Small intestine (tissue), 7 donors: ENCODE data around the gene ZNF746. TPM values are rescaled to one million over a fixed set of nuclear protein-coding genes. Genes with fewer than 3 reads are reported as not detected.

ENCODE experiments used
- DNase-seq, 2 donors: peaks; one replicate each; pipeline versions ENCODE4 v3.0.0 to v3.0.0-alpha.2; 2013
- FAIRE-seq: peaks from 2 replicates; lab custom pipeline; 2012; peaks lifted over from hg19 to GRCh38; lab: Jason Lieb, UNC
- H3K27ac ChIP-seq, 3 donors: one replicate each; pipeline ENCODE4 v1.5.1; 2013; ENCODE audit warnings: low read length in 2 of 3, mild to moderate bottlenecking in 2 of 3, control low read depth in 1 of 3, inconsistent platforms in 1 of 3, low read depth in 1 of 3, moderate library complexity in 1 of 3
- H3K27me3 ChIP-seq, 3 donors: one replicate each; pipeline ENCODE4 v1.6.1; 2013; ENCODE audit warnings: low read length in 3 of 3, inconsistent platforms in 1 of 3; ENCODE audit not compliant: control insufficient read depth in 3 of 3, insufficient read depth in 3 of 3
- H3K36me3 ChIP-seq, 3 donors: one replicate each; pipeline ENCODE4 v1.6.1; 2013; ENCODE audit warnings: low read length in 3 of 3, inconsistent platforms in 1 of 3, low read depth in 1 of 3, mild to moderate bottlenecking in 1 of 3, moderate library complexity in 1 of 3; ENCODE audit not compliant: control insufficient read depth in 3 of 3, insufficient read depth in 2 of 3
- H3K4me1 ChIP-seq, 3 donors: one replicate each; pipeline ENCODE4 v1.6.1; 2013; ENCODE audit warnings: low read length in 2 of 3, inconsistent platforms in 1 of 3, low read depth in 1 of 3, mild to moderate bottlenecking in 1 of 3, moderate library complexity in 1 of 3; ENCODE audit not compliant: control insufficient read depth in 3 of 3, insufficient read depth in 2 of 3
- H3K4me3 ChIP-seq, 3 donors: one replicate each; pipeline ENCODE4 v1.5.1; 2013; ENCODE audit warnings: low read length in 3 of 3, control low read depth in 1 of 3, inconsistent platforms in 1 of 3, low read depth in 1 of 3, mild to moderate bottlenecking in 1 of 3, moderate library complexity in 1 of 3
- H3K9me3 ChIP-seq, 2 donors: one replicate each; pipeline ENCODE4 v1.6.1; 2013; ENCODE audit warnings: low read depth in 1 of 2, low read length in 1 of 2; ENCODE audit not compliant: control insufficient read depth in 2 of 2, insufficient read depth in 1 of 2
- WGBS, 3 donors: extraction: QIAGEN DNeasy Blood & Tissue Kit; methylation state at CpG; one replicate each; pipeline ENCODE4 v1.1.7; 2013; 5-methylcytosine and 5-hydroxymethylcytosine counted together
- polyA plus RNA-seq, 4 donors: library from polyadenylated mRNA; stranded (reverse) in 3 of 4; unstranded in 1 of 4; fragments of 200-250 nt in 3 of 4; fragments of 120-200 nt in 1 of 4; gene quantifications; one replicate each; pipeline versions ENCODE4 v1.2.1 to v1.2.3, GENCODE V29; 2013
- donor health status: healthy with polysubstance abuse.
- donor health status: control.
- donor health status: control.
- donor health status: Bipolar disorder and iron deficiency.
- donor health status: healthy.

ZNF746 gene
- polyA plus RNA-seq, 4 donors = 6.0 to 11.3 (median 7.4) TPM

GRCh38 chr7:149479568-149479967, 18.0 kb downstream of the ZNF746 start:
- no peaks in the 10 kb centered on the region for H3K9me3 ChIP-seq
- H3K27ac ChIP-seq = no peak overlapping the region
- no peak for DNase-seq
- H3K4me1 ChIP-seq = no peaks in the 10 kb centered on the region
- H3K36me3 ChIP-seq = peaks cover 14 to 46% (median 16%) of the 10 kb centered on the region in 3 donors
- no peak for FAIRE-seq
- no peaks in the 10 kb centered on the region for H3K27me3 ChIP-seq
- 95 to 100% (median 96%) methylated on average over 1 of the region's 1 CpG for WGBS, 3 donors
- no peak overlapping the region for H3K4me3 ChIP-seq

DNA sequence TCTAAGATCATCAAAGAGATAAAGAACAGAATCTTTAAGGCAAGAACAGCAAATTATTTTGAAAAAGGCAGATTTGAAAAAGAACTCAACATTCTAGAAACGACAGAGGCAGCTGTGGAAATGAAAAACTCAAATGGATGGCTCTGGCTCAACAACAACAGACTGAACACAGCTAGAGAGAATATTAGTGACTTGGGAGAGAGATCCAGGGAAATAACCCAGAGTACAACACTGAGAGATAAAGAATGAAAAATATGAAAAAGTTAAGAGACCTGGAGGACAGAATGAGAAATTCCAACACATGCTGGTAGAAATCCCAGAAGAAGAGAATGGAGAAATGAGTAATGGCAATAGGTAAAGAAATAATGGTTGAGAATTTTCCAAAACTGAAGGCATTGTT, 18.9 kb downstream of the ZNF746 start:
- H3K4me1 ChIP-seq = no peaks in the 10 kb centered on the region
- H3K27me3 ChIP-seq = no peaks in the 10 kb centered on the region
- H3K36me3 ChIP-seq = peaks cover 15 to 54% (median 16%) of the 10 kb centered on the region in 3 donors
- H3K4me3 ChIP-seq = no peak overlapping the region
- no peak for FAIRE-seq
- WGBS, 3 donors = 92 to 94% (median 94%) methylated on average over 1 of the region's 1 CpG
- H3K9me3 ChIP-seq = no peaks in the 10 kb centered on the region
- no peak overlapping the region for H3K27ac ChIP-seq
- DNase-seq = no peak

GRCh38 chr7:149477494-149478443, 19.8 kb downstream of the ZNF746 start:
- Histone ChIP-seq H3K27ac (no peak overlapping the region), H3K4me3 (no peak overlapping the region), H3K4me1 (no peaks in the 10 kb centered on the region), H3K27me3 (no peaks in the 10 kb centered on the region), H3K9me3 (no peaks in the 10 kb centered on the region), H3K36me3 (peaks cover 16 to 62% (median 17%) of the 10 kb centered on the region in 3 donors)
- WGBS, 3 donors = 95% methylated on average over 18 of the region's 18 CpGs
- DNase-seq = no peak
- no peak for FAIRE-seq

DNA sequence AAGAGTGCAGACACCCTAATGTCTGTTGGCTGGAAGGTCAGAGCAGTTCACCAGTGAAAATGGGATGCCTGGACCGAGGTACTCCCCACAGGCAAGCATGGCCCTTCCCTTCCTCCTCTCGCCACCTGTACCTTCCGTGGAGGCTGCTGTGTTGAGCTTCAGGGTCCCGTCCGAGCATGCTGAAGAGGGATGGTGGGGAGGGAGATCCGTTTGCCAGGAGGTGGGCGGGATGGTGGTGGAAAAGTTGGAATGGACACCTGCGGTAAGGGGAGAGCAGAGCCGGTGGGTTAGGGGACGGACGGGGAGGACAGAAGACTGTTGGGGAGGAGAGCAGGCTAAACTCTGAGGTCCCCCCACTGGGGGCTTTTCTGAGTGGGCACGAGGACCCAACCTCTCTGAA, 20.8 kb downstream of the ZNF746 start:
- FAIRE-seq = no peak
- WGBS, 3 donors = 95 to 98% (median 96%) methylated on average over 11 to 12 of the region's 12 CpGs
- Histone ChIP-seq H3K4me3 (no peak overlapping the region), H3K27me3 (no peaks in the 10 kb centered on the region), H3K36me3 (peaks cover 16 to 63% (median 17%) of the 10 kb centered on the region in 3 donors), H3K9me3 (no peaks in the 10 kb centered on the region), H3K27ac (no peak overlapping the region), H3K4me1 (no peaks in the 10 kb centered on the region)
- no peak for DNase-seq

DNA sequence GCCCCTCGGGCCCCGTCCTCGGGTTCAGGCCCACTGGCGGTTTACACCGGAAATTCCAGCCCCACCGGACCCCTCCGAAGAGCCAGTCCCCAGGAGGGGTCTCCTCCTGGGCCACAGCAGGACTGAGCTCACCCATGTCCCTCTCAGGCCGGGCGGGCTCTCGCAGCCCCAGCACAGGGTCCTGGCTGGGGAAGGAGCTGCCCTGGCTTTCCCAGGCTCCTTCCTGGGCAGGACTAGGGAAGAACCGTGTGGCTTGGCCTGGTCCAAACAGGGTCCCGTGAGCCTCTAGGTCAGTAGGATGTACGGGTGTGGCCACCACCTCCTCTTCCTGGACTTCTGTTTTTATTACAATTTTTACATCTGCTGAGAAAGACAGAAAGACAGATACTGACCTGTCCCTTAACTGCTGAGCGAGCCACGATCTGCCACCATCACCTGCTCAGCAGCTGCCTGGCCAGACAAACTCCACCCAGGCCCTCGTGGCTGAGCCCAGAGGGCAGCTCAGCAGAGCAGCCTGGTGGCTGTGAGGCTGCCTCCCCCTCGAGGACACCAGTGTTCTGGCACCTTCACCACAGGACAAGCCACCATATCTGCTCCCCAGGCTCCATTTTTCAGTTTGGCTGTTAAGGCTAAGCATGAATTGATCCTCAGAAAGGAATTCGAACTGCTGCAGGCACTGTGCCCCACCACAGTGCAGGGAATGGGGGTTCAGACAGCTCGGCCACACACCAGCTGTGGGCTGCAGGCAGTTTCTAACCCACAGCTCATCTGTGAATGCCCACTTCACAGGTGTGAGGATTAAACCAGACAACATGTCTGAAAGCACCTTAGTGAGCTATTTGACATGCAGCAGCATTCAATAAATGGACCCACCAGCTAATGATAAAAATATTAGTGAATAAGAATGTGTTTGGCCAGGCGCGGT, 22.2 kb downstream of the ZNF746 start:
- DNase-seq (no peak), FAIRE-seq (no peak)
- no peaks in the 10 kb centered on the region for H3K4me1 ChIP-seq
- H3K4me3 ChIP-seq = no peak overlapping the region
- H3K27me3 ChIP-seq = no peaks in the 10 kb centered on the region
- H3K9me3 ChIP-seq = peaks cover 0 to 8% of the 10 kb centered on the region in 2 donors
- 93 to 94% (median 94%) methylated on average over 21 of the region's 21 CpGs for WGBS, 3 donors
- H3K27ac ChIP-seq = no peak overlapping the region
- peaks cover 16 to 67% (median 17%) of the 10 kb centered on the region in 3 donors for H3K36me3 ChIP-seq

DNA sequence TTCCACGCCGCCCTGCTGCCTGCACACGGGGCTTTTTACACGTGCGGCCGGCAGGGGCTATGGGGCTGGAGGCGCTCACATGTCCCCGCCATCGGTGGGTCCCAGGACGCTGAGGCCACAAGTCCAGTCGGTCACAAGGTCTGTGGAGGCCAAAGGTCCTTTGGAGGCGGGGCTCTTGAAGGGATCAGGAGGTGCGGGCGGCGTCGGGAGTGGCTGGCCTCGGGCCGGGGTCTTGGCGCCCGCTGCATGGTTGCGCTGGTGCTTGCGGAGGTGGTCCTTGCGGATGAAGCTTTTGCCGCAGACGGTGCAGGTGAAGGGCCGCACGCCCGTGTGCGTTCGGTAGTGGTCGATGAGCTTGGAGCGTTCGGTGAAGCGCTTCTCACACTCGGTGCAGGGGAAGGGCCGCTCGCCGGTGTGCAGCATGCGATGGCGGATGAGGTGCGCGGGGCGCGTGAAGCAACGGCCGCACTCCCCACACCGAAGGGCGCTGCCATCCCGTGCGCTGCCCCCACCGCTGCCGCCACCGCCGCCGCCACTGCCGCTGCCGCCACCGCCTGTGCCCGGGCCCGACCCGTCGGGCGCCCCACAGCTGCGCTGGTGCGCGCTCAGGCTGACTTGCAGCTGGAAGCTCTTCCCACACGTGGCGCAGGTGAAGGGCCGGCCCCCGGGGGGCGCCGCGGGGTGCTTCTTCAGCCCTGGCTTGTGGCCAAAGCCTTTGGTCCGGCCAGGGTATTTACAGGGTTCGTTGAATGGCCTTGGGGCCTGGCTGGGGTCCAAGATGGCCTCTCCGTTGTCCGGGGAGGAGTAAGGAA, 23.1 kb downstream of the ZNF746 start:
- Histone ChIP-seq H3K36me3 (peaks cover 16 to 62% (median 17%) of the 10 kb centered on the region in 3 donors), H3K9me3 (peaks cover 0 to 8% of the 10 kb centered on the region in 2 donors), H3K27me3 (no peaks in the 10 kb centered on the region), H3K4me1 (no peaks in the 10 kb centered on the region), H3K27ac (no peak overlapping the region), H3K4me3 (no peak overlapping the region)
- FAIRE-seq (no peak), DNase-seq (no peak)
- 96 to 97% (median 97%) methylated on average over 64 to 77 of the region's 77 CpGs for WGBS, 3 donors

DNA sequence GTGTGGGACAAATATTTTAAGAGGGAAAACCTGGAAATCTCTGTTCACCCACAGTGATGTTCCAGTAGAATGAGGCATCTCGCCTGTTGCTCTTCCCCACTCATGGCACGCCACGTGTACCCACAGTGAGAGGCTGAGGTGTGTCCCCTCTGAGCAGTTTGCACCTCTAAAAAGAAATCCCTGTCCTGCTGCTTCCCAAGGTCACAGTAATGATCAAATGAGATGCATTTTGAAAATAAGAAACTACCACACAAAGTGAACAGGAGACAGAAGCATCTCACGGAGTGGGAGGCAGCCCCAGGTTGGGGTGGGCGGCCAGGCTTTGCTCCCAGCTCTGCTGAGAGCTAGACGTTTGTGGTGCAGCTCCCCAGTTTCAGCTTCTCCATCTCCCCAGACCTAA, 24.4 kb downstream of the ZNF746 start:
- H3K9me3 ChIP-seq = peaks cover 0 to 8% of the 10 kb centered on the region in 2 donors
- no peaks in the 10 kb centered on the region for H3K27me3 ChIP-seq
- peaks cover 16 to 59% (median 17%) of the 10 kb centered on the region in 3 donors for H3K36me3 ChIP-seq
- no peak overlapping the region for H3K4me3 ChIP-seq
- no peak overlapping the region for H3K27ac ChIP-seq
- no peak for FAIRE-seq
- 87 to 92% (median 91%) methylated on average over 6 of the region's 6 CpGs for WGBS, 3 donors
- H3K4me1 ChIP-seq = no peaks in the 10 kb centered on the region
- DNase-seq = no peak
